Endothelial cell of umbilical vein (primary cell): ENCODE measurements around the gene AQP1. TPM values are rescaled to one million over a fixed set of nuclear protein-coding genes. Genes with fewer than 3 reads are reported as not detected.

Experiments
- BruUV-seq: library from RNA; stranded (reverse); fragments of 400-500 nt; replicated peaks from 2 replicates; lab custom pipeline; 2021; lab: Mats Ljungman, UMichigan
- CTCF ChIA-PET: fragments of 300-600, 350-600 bp; sonication (Branson Sonifier 250); formaldehyde crosslinking; loops from one replicate; lab custom pipeline; 2021; ENCODE audit warnings: antibody characterized with exemption, inconsistent platforms; lab: Charles Lee
- POLR2A ChIA-PET: fragments of 300-600, 350-600 bp; sonication (Branson Sonifier 250); formaldehyde crosslinking; loops from one replicate; lab custom pipeline; 2021; ENCODE audit warnings: antibody characterized with exemption, inconsistent platforms; lab: Charles Lee
- DNase-seq: peaks from one replicate; pipeline ENCODE4 v3.0.0-alpha.2; 2011; ENCODE audit warnings: low read depth, low spot score
- FAIRE-seq: peaks from 2 replicates; lab custom pipeline; 2011; peaks lifted over from hg19 to GRCh38; lab: Jason Lieb, UNC
- H2AFZ ChIP-seq: 2 replicates; pipeline ENCODE4 v1.6.0; 2012; ENCODE audit warnings: low read depth, low read length, control low read depth, inconsistent platforms
- H3K27ac ChIP-seq: 2 replicates; pipeline ENCODE4 v1.5.1; 2011; ENCODE audit warnings: low read depth, mild to moderate bottlenecking, control low read depth, low read length, moderate library complexity; ENCODE audit not compliant: insufficient read depth
- H3K27me3 ChIP-seq, 2 experiments: 2 replicates each; pipeline versions ENCODE4 v1.6.0 to v1.6.1; 2011; ENCODE audit warnings: low read length in 2 of 2, mixed read lengths in 1 of 2; ENCODE audit not compliant: control insufficient read depth in 2 of 2, insufficient read depth in 2 of 2
- H3K36me3 ChIP-seq, 2 experiments: 2 replicates in 1 of 2; 3 replicates in 1 of 2; pipeline ENCODE4 v1.5.1; 2011; ENCODE audit warnings: low read length in 2 of 2, mild to moderate bottlenecking in 1 of 2, moderate library complexity in 1 of 2; ENCODE audit not compliant: control insufficient read depth in 2 of 2, insufficient read depth in 2 of 2; ENCODE audit errors: extremely low read depth in 1 of 2
- H3K4me1 ChIP-seq: 3 replicates; pipeline ENCODE4 v1.5.1; 2011; ENCODE audit warnings: mild to moderate bottlenecking, low read length; ENCODE audit not compliant: control insufficient read depth, insufficient read depth; ENCODE audit errors: extremely low read depth
- H3K4me2 ChIP-seq: 2 replicates; pipeline ENCODE4 v1.6.1; 2011; ENCODE audit warnings: low read length, control low read depth, mixed read lengths; ENCODE audit not compliant: insufficient read depth
- H3K4me3 ChIP-seq, 3 experiments: fragments of 200-600 bp in 1 of 3; sonication (generic), shearing (Covaris generic) in 1 of 3; replicated peaks in 1 of 3; 2 replicates each; pipeline ENCODE4 v1.5.1; 2011 to 2016; ENCODE audit warnings: control low read depth in 3 of 3, low read length in 3 of 3, mild to moderate bottlenecking in 2 of 3, inconsistent platforms in 1 of 3, low read depth in 1 of 3, moderate library complexity in 1 of 3; ENCODE audit not compliant: insufficient read depth in 1 of 3
- H3K79me2 ChIP-seq: 2 replicates; pipeline ENCODE4 v1.6.0; 2012; ENCODE audit warnings: low read length, inconsistent platforms; ENCODE audit not compliant: control insufficient read depth, insufficient read depth
- H3K9ac ChIP-seq: replicated peaks from 2 replicates; pipeline ENCODE3; 2011; ENCODE audit warnings: low read length, control low read depth; ENCODE audit not compliant: insufficient read depth; ENCODE audit errors: extremely low read depth
- H3K9me1 ChIP-seq: replicated peaks from 3 replicates; pipeline ENCODE4 v1.6.0; 2011; ENCODE audit warnings: mild to moderate bottlenecking, low read length; ENCODE audit not compliant: control insufficient read depth, insufficient read depth; ENCODE audit errors: extremely low read depth
- H3K9me3 ChIP-seq: replicated peaks from 2 replicates; pipeline ENCODE4 v1.5.1; 2012; ENCODE audit warnings: low read length, inconsistent platforms; ENCODE audit not compliant: control insufficient read depth, insufficient read depth
- H4K20me1 ChIP-seq: replicated peaks from 2 replicates; pipeline ENCODE3; 2011; ENCODE audit warnings: mild to moderate bottlenecking, low read length; ENCODE audit not compliant: control insufficient read depth, insufficient read depth; ENCODE audit errors: extremely low read depth
- CTCF ChIP-seq, 2 donors: IDR thresholded peaks; 1 replicate in 1 of 2; 2 replicates in 1 of 2; pipeline ENCODE4 v1.5.1; 2011; ENCODE audit warnings: low read length in 2 of 2, mild to moderate bottlenecking in 2 of 2, moderate library complexity in 2 of 2, control low read depth in 1 of 2, inconsistent platforms in 1 of 2, low read depth in 1 of 2; ENCODE audit not compliant: insufficient read depth in 1 of 2; ENCODE audit errors: extremely low read depth in 1 of 2
- EZH2 ChIP-seq: IDR thresholded peaks from 2 replicates; pipeline ENCODE4 v1.6.1; 2012; ENCODE audit warnings: borderline replicate concordance, low read depth, mild to moderate bottlenecking, moderate library complexity, low read length, inconsistent platforms; ENCODE audit not compliant: severe bottlenecking
- FOS ChIP-seq: IDR thresholded peaks from 2 replicates; pipeline ENCODE4 v1.6.1; 2011; ENCODE audit warnings: mild to moderate bottlenecking, low read length, moderate library complexity, borderline replicate concordance; ENCODE audit not compliant: insufficient read depth
- GATA2 ChIP-seq: IDR thresholded peaks from 2 replicates; pipeline ENCODE4 v1.7.0; 2011; ENCODE audit warnings: low read depth, mild to moderate bottlenecking, moderate library complexity, mixed read lengths, low read length; ENCODE audit not compliant: insufficient read length, insufficient read depth
- JUN ChIP-seq: IDR thresholded peaks from 2 replicates; pipeline ENCODE4 v1.6.1; 2011; ENCODE audit warnings: borderline replicate concordance, low read depth; ENCODE audit not compliant: insufficient read length, insufficient read depth
- MAX ChIP-seq: IDR thresholded peaks from 2 replicates; pipeline ENCODE4 v1.6.1; 2011; ENCODE audit not compliant: insufficient read depth, insufficient read length
- MYC ChIP-seq: IDR thresholded peaks from one replicate; pipeline ENCODE4 v1.6.1; 2011; ENCODE audit warnings: mild to moderate bottlenecking, low read depth, low read length
- POLR2A ChIP-seq: IDR thresholded peaks from 2 replicates; pipeline ENCODE4 v1.6.1; 2012; ENCODE audit warnings: low read depth, mild to moderate bottlenecking, control low read depth, low read length
- POLR2AphosphoS5 ChIP-seq: IDR thresholded peaks from 2 replicates; pipeline ENCODE4 v1.6.1; 2012; ENCODE audit warnings: low read depth, mild to moderate bottlenecking, control low read depth, low read length, moderate library complexity; ENCODE audit not compliant: insufficient read depth
- dilution Hi-C: fragments of 300-500 bp; cut with MboI; formaldehyde crosslinking; loops from one replicate; pipeline ENCODE4 v1.15.0; 2019; ENCODE audit warnings: low sequenced_read_pairs; ENCODE audit not compliant: extremely low pct_ligation_motif_present
- intact Hi-C: fragments of 100-400 bp; cut with micrococcal nuclease; formaldehyde crosslinking; loops from one replicate; pipeline ENCODE4 v1.10.0; 2022
- polyA plus RNA-seq, 4 experiments: library from polyadenylated mRNA; depleted of rRNA in 3 of 4; stranded (reverse) in 3 of 4; unstranded in 1 of 4; fragments of >200 nt; gene quantifications; 2 replicates each; pipeline versions ENCODE4 v1.2.1 to v1.2.3, GENCODE V29; 2011 to 2012; ENCODE audit warnings: missing spikeins in 1 of 4
- total RNA-seq: library from RNA; stranded (reverse); gene quantifications from 2 replicates; pipeline ENCODE4 v1.2.3, GENCODE V29; 2021

AQP1 gene
- total and polyA plus RNA-seq, 2 donors (not counting 3 experiments of a cell fraction or from before 2014, with no cell fraction given), result 11.7 to 15.9 TPM

GRCh38 chr7:30965883-30966282 lies 54.2 kb downstream of the AQP1 start:
- TF ChIP-seq MAX (no peak), CTCF (IDR thresholded peaks at IDR 0.05; ENCODE audit: extremely low read depth in 1 of 2, insufficient read depth in 1 of 2, low read depth in 1 of 2, low read length in 2 of 2) (no peak), MYC (no peak), JUN (no peak), GATA2 (no peak), EZH2 (no peak), POLR2A (no peak), FOS (no peak), POLR2AphosphoS5 (no peak)
- Histone ChIP-seq H3K9ac (no peak overlapping the region), H3K27me3 (peaks cover 5 to 11% of the 10 kb centered on the region in 2 experiments), H3K36me3 (no peaks in the 10 kb centered on the region), H3K79me2 (no peaks in the 10 kb centered on the region), H3K9me1 (no peaks in the 10 kb centered on the region), H3K9me3 (no peaks in the 10 kb centered on the region), H3K4me2 (no peak overlapping the region), H3K4me3 (no peak overlapping the region), H4K20me1 (no peaks in the 10 kb centered on the region), H2AFZ (no peak overlapping the region), H3K4me1 (no peaks in the 10 kb centered on the region), H3K27ac (no peak overlapping the region)
- POLR2A ChIA-PET, result no interaction called here
- DNase-seq, result no peak
- intact Hi-C loops (no loop called here), dilution Hi-C loops (no loop called here)
- CTCF ChIA-PET, result interaction anchor here (1.1 to 3.9 kb wide), 2 partner anchors 15 to 27 kb away, joined by 4 to 18 read pairs; no protein-coding TSS in a partner anchor
- FAIRE-seq, result no peak
- no TSS peak for BruUV-seq
